Measurements from ENCODE around the gene TTLL8. TPM values are rescaled to one million over a fixed set of nuclear protein-coding genes. Genes with fewer than 3 reads are reported as not detected.

The TTLL8 gene
- total RNA-seq, 1 experiment from 2014 or later, result not detected

DNA sequence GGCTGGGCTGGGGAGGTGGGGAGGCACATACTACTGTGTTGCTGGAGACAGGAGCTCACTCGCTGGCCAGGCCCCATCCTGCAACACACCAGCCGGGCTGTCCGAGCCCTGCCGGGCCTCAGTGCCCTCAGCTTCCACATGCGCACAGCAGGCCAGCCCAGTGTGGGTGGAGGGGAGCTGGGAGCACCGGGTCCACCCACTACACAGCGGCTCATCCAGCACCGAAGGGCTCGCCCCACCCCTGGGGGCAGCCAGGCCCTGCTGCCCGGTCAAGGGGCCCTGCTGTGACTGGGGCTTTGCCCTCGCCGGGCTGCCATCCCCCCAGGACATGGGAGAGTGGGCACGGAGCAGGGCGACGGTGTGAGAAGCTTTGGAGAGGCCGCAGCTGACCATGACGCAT, 9.3 kb downstream of the TTLL8 start:
- no peak for DNase-seq (ENCODE audit: low read depth)
- in situ Hi-C loops (cut with HindIII; ENCODE audit: low pct_unique_long_range_greater_than_20kb, low sequenced_read_pairs), result no loop called here

DNA sequence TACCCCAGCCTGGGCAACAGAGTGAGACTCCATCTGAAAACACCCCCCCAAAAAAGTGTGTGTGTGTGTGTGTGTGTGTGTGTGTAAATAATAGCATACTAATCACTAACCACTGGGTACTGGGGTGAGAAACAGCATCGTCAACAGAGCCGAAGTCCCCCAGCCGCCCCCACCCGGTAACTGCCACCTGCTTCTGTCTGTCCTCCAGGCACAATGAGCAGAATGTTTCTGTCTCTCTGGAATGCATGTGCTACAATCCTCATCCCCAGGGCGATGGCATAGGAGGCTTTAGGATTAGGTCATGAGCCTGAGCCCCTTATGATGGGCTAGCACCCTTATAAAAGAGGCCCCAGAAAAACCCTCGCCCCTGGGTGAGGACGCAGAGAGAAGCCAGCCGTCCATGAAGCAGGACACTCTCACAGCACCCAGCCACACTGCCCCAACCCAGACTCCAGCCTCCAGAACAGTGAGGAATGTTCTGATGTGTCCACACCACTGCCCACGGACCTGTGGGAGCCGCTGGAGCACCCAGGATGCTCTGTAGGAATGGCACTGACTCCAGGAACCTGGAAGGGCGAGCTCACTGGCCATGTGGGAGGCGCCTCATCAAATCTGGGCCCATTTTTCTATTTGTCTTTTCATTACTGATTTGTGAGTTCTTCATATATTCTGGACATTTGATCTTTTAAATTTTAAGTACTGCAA, 9.9 kb downstream of the TTLL8 start:
- in situ Hi-C loops (cut with HindIII; ENCODE audit: low pct_unique_long_range_greater_than_20kb, low sequenced_read_pairs), result no loop called here
- no peak for DNase-seq (ENCODE audit: low read depth)

DNA sequence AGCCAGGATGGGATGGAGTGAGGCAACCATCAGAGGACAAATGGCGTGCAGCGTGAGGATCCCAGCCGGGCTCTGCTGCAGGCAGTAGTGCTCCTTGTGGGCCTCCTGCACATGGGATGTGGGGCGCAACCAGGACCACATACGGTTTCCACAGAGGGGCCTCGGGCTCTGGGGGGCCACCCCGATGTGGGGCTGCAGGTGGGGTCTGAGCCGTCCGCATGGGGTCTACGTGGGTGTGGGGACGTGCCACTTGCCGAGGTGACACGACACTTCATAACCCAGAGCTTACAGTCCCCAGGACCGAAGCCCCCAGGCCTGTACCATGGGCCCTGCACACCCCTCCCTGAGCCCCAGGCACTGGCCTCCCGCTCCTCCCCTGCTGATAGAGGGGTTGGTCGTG, 10.8 kb downstream of the TTLL8 start:
- no peak for DNase-seq (ENCODE audit: low read depth)
- in situ Hi-C loops (cut with HindIII; ENCODE audit: low pct_unique_long_range_greater_than_20kb, low sequenced_read_pairs), result no loop called here

DNA sequence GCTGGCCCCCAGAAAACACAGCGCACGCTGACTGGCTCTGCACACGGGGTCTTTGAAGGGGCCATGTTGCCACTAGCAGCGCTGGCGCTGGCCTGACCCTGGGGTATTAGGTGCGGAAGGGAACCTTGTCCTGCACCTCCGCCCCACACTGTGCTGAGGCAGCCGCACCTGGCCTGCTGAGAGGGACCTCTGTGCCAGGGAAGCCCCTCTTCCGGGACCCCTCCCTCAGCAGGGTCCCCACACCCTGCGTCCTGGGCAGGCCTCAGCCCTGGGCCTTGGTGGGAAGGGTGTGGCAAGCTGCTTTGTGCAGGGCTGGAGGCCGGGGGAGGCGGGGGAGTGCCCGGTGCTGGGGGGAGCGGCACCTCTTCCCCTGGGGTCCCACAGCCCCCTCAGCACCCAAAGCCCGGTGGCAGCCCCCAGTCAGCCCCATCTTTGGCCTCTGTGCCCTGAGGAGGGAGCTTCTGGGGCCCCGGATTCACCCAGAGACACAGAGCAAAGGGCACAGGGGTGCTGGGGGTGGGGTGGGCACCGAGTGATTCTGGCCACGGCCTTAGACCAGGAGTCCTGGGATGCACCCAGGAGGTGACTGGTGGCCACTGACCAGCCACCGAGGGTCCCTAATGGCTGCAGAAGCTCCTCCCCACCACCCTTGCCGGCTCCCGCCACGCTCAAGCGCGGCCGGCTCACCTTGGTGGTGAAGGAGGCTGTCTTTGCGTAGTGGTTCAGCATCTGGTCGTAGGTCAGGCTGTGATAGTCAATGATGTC, 11.4 kb downstream of the TTLL8 start:
- no peak for DNase-seq (ENCODE audit: low read depth)
- in situ Hi-C loops (cut with HindIII; ENCODE audit: low pct_unique_long_range_greater_than_20kb, low sequenced_read_pairs), result no loop called here

DNA sequence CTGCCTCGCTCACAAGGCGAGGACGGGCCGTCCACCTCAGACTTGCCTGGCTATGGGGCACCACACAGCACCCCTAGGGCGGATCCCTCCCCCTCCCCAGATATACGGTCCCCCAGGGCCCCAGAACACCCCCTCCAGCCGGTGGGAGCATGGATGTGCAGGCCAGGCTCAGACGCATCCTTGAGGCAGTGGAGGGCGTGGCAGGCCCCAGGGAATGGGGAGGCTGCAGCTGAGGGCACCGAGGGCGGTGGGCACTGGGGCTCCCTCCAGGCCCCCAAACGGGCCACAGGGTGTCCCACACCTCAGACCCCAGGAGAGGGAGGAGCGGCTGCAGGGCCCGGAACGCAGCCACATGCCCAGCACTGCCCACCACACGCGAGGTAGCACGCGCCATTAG, 12.1 kb downstream of the TTLL8 start:
- in situ Hi-C loops (cut with HindIII; ENCODE audit: low pct_unique_long_range_greater_than_20kb, low sequenced_read_pairs), result no loop called here
- no peak for DNase-seq (ENCODE audit: low read depth)

DNA sequence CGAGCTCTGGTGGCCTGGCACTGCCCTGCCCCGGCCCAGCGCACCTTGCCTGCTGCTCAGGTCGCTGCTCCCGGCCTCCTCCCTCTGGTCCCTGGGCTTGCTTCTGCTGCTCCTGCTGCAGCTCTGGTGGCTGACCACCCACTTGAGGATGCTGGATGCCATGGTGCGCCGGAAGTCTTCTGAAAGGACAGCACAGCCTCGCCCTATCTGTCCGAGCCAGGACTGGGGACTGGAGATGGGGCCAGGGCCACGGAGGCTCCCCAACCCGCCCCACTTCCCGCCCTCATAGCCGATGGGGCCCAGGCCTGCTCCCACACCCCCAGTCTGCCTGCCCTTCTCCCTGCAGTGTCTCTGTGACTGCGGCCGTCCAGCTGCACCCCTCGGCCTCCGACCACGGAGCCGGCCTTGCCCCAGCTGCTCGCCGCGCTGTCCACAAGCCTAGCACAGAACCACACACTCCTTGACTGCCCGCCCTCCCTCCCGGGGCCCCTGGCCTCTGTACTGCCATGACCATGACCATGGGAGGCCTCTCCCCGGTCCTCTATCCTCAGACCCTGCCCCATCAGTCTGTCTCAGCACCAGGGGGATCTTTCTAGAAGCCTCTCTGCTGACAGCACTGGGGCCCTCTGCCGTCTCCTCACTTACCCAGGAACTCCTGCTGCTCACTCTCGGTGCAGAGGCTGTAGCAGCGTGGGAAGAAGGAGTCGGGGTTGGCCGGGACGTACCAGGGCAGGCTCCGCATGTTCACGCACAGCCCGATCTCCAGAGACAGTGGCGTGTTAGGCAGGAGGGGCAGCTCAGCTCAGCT, 12.7 kb downstream of the TTLL8 start:
- in situ Hi-C loops (cut with HindIII; ENCODE audit: low pct_unique_long_range_greater_than_20kb, low sequenced_read_pairs), result no loop called here
- no peak for DNase-seq (ENCODE audit: low read depth)

DNA sequence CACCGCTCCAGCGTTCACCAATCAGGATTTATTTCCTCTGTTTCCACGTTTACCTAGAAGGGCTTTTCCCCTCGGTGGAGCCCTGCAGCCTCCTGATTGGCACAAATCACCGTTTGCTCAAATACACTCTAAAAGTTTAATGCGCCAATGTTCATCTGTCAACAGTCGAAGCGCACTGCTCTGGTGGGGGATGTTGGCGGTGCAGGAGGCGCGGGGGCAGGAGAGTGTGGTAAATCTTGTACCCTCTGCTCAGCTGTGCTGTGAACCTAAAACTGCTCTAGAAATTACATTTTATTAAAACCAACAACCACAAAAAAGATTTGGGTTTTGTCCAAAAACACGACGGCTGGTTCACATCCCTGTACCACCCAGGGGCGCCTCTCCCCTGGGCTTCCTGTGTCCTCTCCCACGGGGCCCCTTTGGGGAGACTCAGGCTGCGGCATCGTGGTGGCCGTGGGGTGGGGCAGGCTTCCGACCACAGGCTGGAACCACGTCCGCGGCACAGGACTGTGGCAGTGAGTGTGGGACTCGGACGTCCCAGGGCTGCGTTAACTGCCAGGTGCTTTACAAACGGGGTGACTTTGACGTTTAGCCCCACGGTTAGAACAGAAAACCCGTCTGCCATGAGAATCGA, 13.5 kb downstream of the TTLL8 start:
- DNase-seq (ENCODE audit: low read depth), result no peak
- in situ Hi-C loops (cut with HindIII; ENCODE audit: low pct_unique_long_range_greater_than_20kb, low sequenced_read_pairs), result no loop called here

DNA sequence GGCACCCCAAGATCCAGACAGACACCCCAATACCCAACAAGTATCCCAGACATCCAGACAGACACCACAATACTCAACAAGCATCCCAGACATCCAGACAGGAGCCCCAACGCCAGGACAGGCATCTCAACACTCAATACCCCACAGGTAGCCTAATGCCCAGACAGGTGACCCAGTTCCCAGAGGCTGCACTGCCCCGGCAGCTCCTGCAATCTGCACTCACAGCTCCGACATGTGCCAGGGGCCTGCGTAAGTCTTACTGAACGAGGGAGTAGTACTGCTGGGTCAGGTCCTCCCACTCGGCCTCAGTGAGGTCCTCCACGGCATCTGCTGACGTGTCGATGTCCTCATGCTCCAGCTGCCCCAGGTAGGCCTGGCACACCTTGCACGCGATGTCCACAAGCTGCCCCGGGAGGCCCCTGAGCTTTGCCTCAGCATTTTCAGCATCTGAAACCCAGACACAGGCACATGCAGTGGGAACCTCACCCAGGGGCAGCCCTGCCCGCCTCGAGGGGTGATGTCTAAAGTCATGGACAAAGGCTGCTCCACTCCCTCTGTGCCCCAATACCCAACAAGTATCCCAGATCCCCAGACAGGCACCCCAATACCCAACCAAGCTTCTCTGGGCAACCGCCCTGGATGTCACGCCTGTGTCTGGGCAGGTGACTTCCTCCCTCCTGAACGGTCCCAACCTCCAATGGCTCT, 16.6 kb downstream of the TTLL8 start:
- DNase-seq (ENCODE audit: low read depth), result no peak
- in situ Hi-C loops (cut with HindIII; ENCODE audit: low pct_unique_long_range_greater_than_20kb, low sequenced_read_pairs), result no loop called here

DNA sequence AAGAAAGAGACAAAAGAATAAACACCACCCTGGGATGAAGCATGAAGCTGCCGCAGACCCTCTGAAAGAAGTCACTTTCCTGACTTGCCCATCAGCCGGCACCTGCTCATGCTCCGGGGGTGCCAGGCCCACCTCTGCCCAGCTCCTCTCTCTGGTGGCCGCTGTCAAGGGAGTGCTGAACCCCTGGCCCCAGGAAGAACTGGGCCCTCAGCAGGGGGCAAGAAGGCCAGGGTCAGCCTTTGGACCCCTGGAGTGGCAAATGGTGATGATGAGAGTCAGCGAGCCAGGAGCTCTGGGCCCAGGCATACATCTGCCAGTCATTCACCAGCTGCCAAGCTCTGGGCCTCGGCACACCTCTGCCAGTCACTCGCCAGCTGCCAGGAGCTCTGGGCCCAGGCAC, 17.4 kb downstream of the TTLL8 start:
- in situ Hi-C loops (cut with HindIII; ENCODE audit: low pct_unique_long_range_greater_than_20kb, low sequenced_read_pairs), result no loop called here
- no peak for DNase-seq (ENCODE audit: low read depth)

DNA sequence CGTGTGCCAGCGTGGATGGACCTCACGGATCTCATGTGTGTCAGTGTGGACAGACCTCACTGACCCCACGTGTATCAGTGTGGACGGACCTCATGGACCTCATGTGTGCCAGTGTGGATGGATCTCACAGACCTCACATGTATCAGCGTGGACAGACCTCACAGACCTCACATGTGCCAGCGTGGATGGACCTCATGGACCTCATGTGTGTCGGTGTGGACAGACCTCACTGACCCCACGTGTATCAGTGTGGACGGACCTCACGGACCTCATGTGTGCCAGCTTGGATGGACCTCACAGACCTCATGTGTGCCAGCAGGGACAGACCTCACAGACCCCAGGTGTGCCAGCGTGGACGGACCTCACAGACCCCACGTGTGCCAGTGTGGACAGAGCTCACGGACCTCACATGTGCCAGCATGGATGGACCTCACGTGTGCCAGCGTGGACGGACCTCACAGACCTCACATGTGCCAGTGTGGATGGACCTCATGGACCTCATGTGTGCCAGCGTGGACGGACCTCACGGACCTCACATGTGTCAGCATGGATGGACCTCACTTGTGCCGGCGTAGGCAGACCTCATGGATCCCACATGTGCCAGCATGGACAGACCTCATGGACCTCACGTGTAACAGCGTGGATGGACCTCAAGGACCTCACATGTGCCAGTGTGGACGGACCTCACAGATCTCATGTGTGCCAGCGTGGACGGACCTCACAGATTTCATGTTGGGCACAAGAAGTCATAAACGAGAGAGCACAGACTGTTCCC, 18.2 kb downstream of the TTLL8 start:
- no peak for DNase-seq (ENCODE audit: low read depth)
- in situ Hi-C loops (cut with HindIII; ENCODE audit: low pct_unique_long_range_greater_than_20kb, low sequenced_read_pairs), result no loop called here

DNA sequence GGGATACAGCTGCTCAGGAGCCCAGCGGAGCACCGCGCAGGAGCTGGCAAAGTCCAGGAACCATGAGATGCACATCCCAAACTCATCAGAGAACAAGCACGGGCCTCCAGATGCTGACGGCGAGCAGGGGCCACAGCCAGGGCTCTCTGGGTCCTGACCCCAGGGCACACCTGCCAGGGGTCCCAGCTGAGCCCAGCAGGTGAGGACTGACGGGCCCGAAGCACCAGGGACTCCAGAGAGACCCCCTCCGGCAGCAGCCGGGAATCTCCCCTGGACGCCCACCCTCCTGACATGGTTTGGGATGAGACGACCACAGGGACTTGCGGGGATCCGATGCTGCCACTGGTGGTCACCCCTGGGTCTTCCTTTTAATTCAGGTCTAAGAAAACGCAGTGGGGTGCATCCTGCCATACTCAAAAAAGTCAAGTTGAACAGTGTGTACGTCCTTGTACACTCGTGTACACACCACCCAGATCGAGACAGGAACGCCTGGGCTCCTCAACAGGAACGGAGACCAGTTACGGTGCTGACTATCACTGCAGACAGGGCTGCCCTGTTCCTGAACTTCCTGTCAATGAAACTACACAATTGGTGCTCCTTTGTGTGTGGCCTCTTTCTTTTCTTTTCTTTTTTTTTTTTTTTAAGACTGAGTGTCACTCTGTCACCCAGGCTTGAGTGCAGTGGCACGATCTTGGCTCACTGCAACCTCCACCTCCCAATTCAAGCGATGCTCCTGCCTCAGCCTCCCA, 21.9 kb downstream of the TTLL8 start:
- no peak for DNase-seq (ENCODE audit: low read depth)
- in situ Hi-C loops (cut with HindIII; ENCODE audit: low pct_unique_long_range_greater_than_20kb, low sequenced_read_pairs), result no loop called here

DNA sequence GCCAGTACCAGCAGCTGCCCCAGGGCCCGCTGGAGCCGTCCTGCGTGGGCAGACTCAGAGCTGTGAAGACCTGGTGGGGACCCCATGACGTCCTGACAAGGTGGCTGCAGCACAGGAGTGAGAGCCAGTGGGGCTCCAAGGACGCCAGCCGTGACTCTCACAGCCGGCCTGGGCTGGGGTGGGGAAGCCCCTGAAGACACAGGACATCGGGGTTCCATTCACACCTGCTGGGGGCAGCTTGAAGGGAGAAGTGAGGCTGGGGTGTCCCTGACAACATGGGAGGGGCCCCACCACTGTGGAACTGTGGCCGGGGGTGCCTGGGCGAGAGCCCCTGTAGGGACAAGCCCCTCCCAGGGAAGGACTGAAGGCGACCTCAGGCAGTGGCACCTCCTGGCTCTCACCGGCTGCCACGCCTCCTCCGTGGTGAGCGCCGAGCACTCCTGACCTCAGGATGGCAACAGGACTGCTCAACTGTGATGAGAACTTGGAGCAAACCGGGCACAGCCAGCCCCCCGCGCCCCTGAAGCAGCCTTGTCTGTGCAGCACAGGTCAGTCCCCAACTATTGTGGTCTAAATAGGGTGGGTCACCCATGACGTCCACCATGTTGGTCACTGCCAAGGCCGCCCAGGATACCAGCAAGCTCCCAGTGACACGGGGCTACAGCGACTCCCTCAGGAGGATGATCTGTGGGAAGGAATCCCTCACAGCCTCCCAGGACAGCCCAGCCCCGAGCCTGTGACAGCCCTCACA, 22.8 kb downstream of the TTLL8 start:
- DNase-seq (ENCODE audit: low read depth), result no peak
- in situ Hi-C loops (cut with HindIII; ENCODE audit: low pct_unique_long_range_greater_than_20kb, low sequenced_read_pairs), result no loop called here

DNA sequence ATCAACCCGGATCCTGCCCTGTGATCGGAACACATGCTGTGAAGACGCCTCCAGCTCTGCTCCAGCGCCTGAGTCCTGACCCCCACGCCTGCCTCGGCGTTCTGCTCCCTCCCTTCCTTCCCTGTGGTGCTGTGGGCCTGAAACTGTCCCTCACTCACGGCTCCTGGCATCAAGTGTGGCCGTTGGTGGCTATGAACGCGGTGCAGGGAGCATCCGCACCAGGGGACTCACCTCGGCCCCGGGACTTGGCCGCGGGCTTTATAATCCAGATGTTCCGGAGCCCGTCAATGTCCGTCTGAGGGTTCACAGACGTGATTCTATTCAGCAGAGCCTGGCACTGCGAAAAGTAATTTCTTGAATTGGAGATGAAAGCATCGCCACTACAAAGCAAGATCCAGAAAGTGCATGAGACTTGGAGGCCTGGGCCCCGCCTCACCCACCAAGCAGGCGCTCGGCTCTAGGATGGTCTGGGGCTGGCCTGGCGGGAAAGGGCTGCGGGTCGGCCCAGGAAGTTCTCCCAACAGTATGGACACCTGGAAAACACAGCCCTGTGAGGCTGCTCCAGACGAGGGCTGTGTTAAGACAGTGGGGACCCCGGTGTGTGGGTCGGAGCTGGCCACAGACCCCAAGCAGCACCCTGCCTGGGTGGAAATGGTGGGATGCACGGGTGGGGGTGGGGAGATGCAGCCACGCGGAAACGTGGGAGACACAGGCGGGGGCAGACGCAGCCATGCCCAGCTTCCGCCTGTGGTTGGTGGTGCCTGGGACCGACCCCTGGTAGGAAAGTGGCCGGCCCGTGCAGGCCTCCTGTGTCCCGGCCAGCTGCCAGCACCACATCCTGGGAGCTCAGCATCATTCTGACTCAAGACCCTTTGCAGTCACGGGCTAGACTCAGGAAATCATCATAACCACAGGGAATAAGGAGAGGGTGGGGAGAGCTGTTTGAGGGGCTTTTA, 23.7 kb downstream of the TTLL8 start:
- no peak for DNase-seq (ENCODE audit: low read depth)
- in situ Hi-C loops (cut with HindIII; ENCODE audit: low pct_unique_long_range_greater_than_20kb, low sequenced_read_pairs), result no loop called here

DNA sequence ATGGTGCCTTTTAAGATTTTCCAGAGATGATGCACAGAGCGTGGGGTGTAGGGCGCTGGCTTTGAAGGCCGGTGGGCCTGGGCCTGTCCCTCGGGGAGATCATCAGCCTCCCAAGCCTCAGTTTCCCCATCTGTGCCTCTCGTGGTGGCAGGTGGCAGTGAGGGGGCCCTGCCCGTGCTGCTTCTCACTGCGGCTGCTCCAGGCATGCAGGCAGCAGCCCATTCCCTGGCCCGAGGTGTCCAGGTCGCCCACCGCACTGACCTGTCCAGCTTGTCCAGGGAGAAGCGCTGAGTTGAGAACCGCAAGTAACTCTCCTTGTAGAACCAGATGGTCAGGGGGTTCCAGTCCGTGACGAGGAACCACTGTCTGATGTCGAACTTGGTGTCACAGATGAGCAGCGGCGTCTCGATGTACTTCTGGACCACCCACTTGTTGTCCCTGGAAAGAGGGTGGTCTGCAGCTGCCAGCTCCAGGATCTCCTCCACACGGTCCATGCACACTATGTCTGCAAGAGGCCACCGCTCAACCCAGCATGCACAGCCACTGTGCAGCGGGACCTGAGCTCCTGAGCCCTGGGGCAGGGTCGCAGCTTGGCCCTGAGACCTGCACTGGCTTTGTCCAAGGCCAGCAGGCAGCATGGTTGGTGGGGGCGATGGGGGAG, 25.0 kb downstream of the TTLL8 start:
- no peak for DNase-seq (ENCODE audit: low read depth)
- in situ Hi-C loops (cut with HindIII; ENCODE audit: low pct_unique_long_range_greater_than_20kb, low sequenced_read_pairs), result no loop called here
